Fibroblast of skin of abdomen (primary cell): Measurements from ENCODE around the gene ZBTB49.

Experiments
- DNase-seq: peaks from one replicate; pipeline ENCODE4 v3.0.0-alpha.2; 2013

ZBTB49 gene

GRCh38 chr4:4281787-4282186 is 8.3 kb upstream of the ZBTB49 start:
- DNase-seq, result no peak

DNA sequence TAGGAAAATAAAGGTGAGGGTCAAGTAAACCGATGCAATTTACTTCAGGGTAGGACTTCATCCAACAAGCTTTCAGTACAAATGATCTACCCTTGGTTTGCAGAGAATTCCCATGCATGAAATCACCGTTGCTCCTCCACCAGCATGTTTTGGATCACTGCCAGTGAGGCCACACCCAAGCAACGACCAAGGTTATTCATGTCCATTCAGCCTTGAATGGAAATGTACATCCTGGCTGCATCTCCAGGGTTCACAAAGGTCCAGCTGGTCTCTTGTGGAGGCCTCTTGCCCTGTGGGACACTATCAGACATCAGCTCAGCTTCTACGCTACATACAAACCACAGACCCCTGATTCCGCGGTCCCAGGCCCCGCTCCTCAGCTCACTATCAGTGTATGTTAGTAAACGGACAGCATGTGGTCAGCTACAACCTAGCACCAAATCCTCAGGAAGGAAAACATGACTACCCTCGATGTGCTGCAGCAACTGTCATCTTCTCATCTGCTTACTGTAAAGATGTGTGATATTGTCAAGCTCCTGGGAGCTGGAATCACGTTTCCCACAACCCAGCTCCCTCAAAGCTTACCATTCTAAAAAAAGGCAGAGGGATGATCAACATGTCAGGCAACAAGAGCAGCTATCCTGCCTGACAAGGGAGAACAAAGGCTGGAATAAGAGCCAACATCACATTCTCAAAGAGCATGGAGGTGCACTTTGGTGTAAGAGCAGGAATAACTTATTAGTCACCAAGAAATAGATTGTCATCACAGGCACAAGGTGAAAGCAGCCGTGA is 5.0 kb upstream of the ZBTB49 start:
- no peak for DNase-seq

GRCh38 chr4:4288098-4288497 is 2.0 kb upstream of the ZBTB49 start:
- no peak for DNase-seq

DNA sequence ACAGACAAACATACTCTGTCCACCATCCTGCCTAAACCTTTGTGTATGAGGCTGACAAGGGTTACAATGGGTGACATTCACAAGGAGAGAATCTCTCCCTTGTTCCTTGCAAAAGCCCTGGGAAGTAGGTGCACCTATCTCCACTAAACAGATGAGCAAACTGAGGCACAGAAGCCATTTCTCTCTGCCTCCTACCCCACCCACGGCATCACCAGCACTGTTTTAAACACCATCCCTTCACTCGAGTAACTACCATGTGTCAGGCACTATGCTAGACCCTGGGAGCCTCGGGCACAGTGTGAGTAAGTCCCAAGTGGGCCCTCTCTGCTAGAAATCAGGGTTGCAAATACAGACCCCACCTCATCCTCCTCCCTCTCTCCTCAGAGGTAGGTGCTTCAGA is 996 bp upstream of the ZBTB49 start:
- no peak for DNase-seq

DNA sequence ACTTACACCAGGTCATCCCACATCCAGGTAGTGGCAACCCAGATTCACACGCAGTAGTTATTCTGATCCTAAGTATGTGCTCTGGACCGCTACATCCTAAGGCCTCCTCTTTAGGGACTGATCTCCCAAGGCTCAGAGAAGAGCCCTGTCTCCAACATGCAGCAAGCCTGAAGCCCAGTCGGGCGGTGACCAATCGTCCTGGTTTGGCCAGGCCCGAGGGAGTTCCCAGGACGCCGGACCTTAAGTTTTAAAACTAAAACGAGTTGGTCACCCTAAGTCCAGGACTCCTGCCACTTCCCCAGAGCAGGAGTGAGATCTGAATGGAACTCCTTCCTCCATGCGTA is 482 bp upstream of the ZBTB49 start:
- peak; percentile 5 for DNase-seq

- DNase-seq, result no peak
Observed at GRCh38 chr4:4293279-4293678, 3.2 kb downstream of the ZBTB49 start.

- no peak for DNase-seq
Observed at GRCh38 chr4:4296283-4296846, 6.3 kb downstream of the ZBTB49 start.

GRCh38 chr4:4299006-4299405 is 9.0 kb downstream of the ZBTB49 start:
- no peak for DNase-seq

DNA sequence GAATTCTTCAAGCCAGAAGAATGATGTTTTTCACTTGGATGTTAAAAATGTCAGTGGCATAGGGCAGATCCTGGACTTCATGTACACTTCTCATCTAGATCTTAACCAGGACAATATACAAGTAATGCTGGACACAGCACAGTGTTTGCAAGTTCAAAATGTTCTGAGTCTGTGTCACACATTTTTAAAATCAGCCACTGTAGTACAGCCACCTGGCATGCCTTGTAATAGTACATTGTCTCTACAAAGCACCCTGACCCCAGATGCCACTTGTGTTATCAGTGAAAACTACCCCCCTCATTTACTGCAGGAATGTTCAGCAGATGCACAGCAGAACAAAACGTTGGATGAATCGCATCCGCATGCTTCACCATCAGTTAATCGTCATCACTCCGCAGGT is 11.9 kb downstream of the ZBTB49 start:
- no peak for DNase-seq

GRCh38 chr4:4302416-4302815 is 12.4 kb downstream of the ZBTB49 start:
- no peak for DNase-seq

- no peak for DNase-seq
Observed at GRCh38 chr4:4306920-4307319, 16.9 kb downstream of the ZBTB49 start.

GRCh38 chr4:4308800-4309441 is 18.9 kb downstream of the ZBTB49 start:
- DNase-seq, result peak; percentile 29

DNA sequence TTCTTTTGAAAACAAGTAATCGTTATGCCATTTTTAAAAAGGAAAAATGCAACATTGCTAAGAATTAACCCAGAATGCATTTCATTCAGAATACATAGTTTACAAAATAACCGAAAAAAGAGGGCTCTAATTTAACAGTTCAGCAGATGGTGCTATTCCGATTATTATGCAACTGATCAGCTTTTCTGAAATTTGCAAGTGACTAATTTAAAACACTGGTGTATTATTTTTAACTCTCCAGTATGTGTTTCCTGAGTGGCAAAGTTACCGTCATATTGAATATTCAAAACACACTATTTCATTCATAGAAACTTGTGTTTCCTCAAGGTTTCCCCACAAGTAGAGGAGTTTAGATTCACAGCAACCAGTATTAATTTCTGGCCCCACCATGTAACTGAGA is 21.1 kb downstream of the ZBTB49 start:
- no peak for DNase-seq

DNA sequence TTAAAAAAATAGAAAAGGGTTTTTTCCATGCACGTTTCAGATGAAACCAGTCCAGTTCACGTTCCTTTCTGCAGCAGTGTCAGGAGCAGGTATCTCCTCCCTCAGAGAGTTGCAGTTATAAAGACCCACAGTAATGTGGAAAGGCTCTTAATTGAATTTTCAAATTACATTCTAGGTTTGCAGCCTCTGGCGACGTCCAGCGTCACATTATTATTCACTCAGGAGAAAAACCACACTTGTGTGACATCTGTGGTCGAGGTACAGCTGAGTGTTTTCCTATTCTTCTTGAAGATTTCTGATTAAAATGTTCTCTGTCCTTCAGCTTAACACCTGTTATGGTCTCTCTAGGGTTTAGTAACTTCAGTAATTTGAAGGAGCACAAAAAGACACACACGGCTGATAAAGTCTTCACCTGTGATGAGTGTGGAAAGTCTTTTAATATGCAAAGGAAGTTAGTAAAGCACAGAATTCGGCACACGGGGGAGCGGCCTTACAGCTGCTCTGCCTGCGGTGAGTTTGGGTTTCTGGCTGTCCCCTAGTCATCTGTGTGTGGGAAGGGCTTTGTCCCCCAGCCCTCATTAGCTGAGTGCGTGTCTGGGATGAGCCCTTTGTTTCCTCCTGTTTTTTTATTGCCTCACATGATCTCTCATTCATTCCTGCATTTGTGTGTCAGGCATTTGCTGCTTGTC is 25.6 kb downstream of the ZBTB49 start:
- DNase-seq, result no peak

DNA sequence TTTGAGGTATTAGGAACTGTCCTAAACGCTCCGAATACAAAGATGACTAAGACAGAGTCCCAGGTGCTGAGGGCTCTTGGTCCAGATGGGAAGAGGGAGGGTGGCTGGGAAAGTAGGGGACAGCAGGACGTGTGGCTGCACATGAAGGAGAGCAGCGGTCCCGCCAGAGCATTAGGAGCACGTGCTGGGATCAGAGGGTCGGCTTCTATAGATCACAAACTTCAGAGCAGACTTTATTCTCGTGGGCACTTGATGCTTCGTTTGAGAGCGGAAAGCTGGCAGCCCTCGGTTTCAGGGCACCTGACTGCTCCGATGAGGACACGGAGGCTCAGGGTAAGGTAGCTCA is 26.1 kb downstream of the ZBTB49 start:
- no peak for DNase-seq

GRCh38 chr4:4317496-4318232 is 27.6 kb downstream of the ZBTB49 start:
- no peak for DNase-seq

- DNase-seq, result no peak
Observed at GRCh38 chr4:4320528-4320927, 30.5 kb downstream of the ZBTB49 start.

DNA sequence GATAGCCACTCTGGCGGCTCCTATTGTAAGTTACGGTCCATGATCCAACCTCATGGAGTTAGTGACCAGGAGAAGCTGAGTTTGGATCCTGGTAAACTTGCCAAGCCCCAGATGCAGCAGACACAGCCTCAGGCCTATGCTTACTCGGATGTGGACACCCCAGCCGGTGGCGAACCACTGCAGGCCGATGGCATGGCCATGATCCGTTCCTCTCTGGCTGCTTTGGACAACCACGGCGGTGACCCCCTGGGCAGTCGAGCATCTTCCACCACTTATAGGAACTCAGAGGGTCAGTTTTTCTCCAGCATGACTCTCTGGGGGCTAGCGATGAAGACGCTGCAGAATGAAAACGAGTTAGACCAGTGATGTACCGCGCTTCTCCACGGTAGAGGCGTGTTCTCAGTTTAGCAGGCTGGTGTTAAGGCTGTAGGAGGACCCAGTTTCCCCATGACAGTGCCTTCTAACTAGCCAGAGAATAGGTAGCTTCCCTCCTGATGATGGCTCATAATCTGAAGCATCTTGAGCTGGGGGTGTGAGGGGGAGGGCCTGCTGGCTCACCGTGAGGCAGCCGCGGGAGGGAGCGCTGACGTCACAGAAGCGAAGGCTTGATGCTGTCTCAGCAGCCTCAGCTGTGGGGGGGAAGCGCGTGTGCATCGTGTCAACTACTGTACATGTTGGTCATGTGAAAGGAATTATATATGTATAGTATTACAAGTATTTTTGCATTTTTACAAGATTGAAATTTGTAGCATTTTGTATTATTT is 31.1 kb downstream of the ZBTB49 start:
- DNase-seq, result no peak

- DNase-seq, result no peak
Observed at GRCh38 chr4:4321951-4322688, 32.1 kb downstream of the ZBTB49 start.

DNA sequence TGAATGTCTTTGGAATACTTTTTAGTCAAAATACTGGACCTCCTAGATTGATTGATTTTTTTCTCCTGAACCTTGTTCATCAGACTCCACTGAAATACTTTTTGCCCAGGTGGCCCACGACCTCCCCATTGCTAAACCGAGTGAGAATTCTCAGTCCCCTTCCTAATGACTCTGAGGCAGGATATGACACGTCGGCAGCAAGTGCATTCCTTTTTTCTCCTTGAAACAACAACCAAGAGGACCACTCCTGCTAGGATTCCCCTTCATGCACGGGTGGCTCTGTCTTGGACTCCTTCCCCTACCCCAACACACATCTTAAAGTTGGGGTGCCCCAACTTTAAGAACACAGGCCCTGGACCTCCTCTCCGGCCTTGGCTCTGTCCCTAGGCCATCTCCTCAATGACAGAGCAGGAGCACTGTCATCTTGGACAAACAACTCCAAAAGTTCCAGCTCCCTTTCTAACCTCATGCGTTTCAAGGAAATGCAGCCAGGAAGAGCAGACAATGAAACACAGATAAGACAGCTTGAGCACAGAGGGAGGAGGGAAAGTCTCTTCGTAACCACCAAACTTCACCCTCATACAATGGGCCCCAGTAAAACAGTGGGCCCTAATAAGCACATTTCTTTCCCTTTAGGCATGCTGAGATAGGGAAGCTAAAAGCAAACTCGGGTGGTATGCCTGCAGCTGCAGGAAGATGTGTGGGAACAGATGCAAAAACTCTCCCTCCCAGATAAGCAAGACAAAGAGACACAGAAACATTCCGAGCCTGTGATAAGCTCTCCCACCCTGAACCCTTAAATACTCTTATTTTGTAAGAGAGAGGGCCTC is 33.9 kb downstream of the ZBTB49 start:
- no peak for DNase-seq

DNA sequence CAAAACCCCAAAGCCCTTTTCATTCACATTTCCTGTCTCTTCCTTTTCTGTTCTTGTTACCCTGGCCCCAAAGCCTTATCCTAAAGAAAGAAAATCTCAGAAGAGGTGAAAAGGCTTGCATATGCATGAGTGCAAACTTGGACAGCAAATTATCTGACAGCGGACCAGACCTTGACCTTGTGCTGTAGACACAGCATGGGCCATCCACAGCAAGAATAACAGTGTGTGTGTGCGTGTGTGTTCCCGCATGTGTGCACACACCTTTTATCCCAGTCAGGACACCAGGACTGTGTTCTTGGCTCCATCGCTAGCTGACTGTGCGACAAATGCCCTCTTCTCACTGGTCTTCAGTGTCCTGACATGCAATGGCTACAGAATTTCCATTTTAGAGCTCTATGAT is 35.3 kb downstream of the ZBTB49 start:
- no peak for DNase-seq
